HEK293 (cell line): ENCODE results near the gene ABR.
A peak's percentile ranks its signal among the peaks of the same experiment; 100 is the strongest.

Experiments
- CTCF ChIP-seq: fragments of 450-650 bp; formaldehyde crosslinking; IDR thresholded peaks from 2 replicates; pipeline ENCODE4 v1.5.1; 2016; ENCODE audit warnings: missing biosample characterization, missing genetic modification characterization
- GFI1B ChIP-seq: fragments of 450-650 bp; formaldehyde crosslinking; IDR thresholded peaks from 2 replicates; pipeline ENCODE4 v1.5.1; 2016; ENCODE audit warnings: missing biosample characterization, missing genetic modification characterization
- IKZF3 ChIP-seq: fragments of 450-650 bp; IDR thresholded peaks from 2 replicates; pipeline ENCODE4 v1.5.0; 2018; ENCODE audit warnings: missing biosample characterization, mild to moderate bottlenecking, missing genetic modification characterization, moderate library complexity
- OVOL3 ChIP-seq: fragments of 450-650 bp; formaldehyde crosslinking; IDR thresholded peaks from 2 replicates; pipeline ENCODE4 v1.5.1; 2016; ENCODE audit warnings: missing biosample characterization, missing genetic modification characterization
- PATZ1 ChIP-seq: fragments of 450-650 bp; formaldehyde crosslinking; IDR thresholded peaks from 2 replicates; pipeline ENCODE4 v1.5.1; 2016; ENCODE audit warnings: missing biosample characterization, missing genetic modification characterization
- SCRT1 ChIP-seq: fragments of 450-650 bp; formaldehyde crosslinking; IDR thresholded peaks from 2 replicates; pipeline ENCODE4 v1.5.1; 2016; ENCODE audit warnings: missing biosample characterization, missing genetic modification characterization, borderline replicate concordance
- ZBTB17 ChIP-seq: fragments of 450-650 bp; formaldehyde crosslinking; IDR thresholded peaks from 2 replicates; pipeline ENCODE4 v1.5.1; 2016; ENCODE audit warnings: missing biosample characterization, missing genetic modification characterization
- ZEB2 ChIP-seq: fragments of 450-650 bp; formaldehyde crosslinking; IDR thresholded peaks from 2 replicates; pipeline ENCODE4 v1.5.1; 2016; ENCODE audit warnings: missing biosample characterization, missing genetic modification characterization
- ZNF133 ChIP-seq: fragments of 450-650 bp; formaldehyde crosslinking; IDR thresholded peaks from 2 replicates; pipeline ENCODE4 v1.5.1; 2016; ENCODE audit warnings: missing biosample characterization, missing genetic modification characterization
- ZNF175 ChIP-seq: fragments of 450-650 bp; formaldehyde crosslinking; IDR thresholded peaks from 2 replicates; pipeline ENCODE4 v1.5.1; 2016; ENCODE audit warnings: missing biosample characterization, missing genetic modification characterization
- ZNF2 ChIP-seq: fragments of 450-650 bp; formaldehyde crosslinking; IDR thresholded peaks from 2 replicates; pipeline ENCODE4 v1.5.1; 2016; ENCODE audit warnings: missing biosample characterization, missing genetic modification characterization
- ZNF221 ChIP-seq: fragments of 450-650 bp; formaldehyde crosslinking; IDR thresholded peaks from 2 replicates; pipeline ENCODE4 v1.5.1; 2017; ENCODE audit warnings: missing biosample characterization, missing genetic modification characterization, borderline replicate concordance
- ZNF280D ChIP-seq: fragments of 450-650 bp; formaldehyde crosslinking; IDR thresholded peaks from 2 replicates; pipeline ENCODE4 v1.5.1; 2016; ENCODE audit warnings: missing biosample characterization, missing genetic modification characterization
- ZNF501 ChIP-seq: fragments of 450-650 bp; formaldehyde crosslinking; IDR thresholded peaks from 2 replicates; pipeline ENCODE4 v1.5.1; 2016; ENCODE audit warnings: missing biosample characterization, missing genetic modification characterization
- ZNF596 ChIP-seq: fragments of 450-650 bp; IDR thresholded peaks from 2 replicates; pipeline ENCODE4 v1.5.0; 2018; ENCODE audit warnings: missing biosample characterization, mild to moderate bottlenecking, missing genetic modification characterization, moderate library complexity
- ZNF626 ChIP-seq: fragments of 450-650 bp; sonication (Bioruptor Pico); formaldehyde crosslinking; IDR thresholded peaks from 2 replicates; pipeline ENCODE4 v1.5.1; 2018; ENCODE audit warnings: missing biosample characterization, missing genetic modification characterization, inconsistent platforms
- ZNF776 ChIP-seq: fragments of 450-650 bp; formaldehyde crosslinking; IDR thresholded peaks from 2 replicates; pipeline ENCODE4 v1.5.0; 2017; ENCODE audit warnings: missing biosample characterization, missing genetic modification characterization, borderline replicate concordance
- ZNF830 ChIP-seq: fragments of 450-650 bp; IDR thresholded peaks from 2 replicates; pipeline ENCODE4 v1.5.0; 2018; ENCODE audit warnings: missing biosample characterization, missing genetic modification characterization, low read depth, mild to moderate bottlenecking, moderate library complexity
- ZSCAN4 ChIP-seq: fragments of 450-650 bp; formaldehyde crosslinking; IDR thresholded peaks from 2 replicates; pipeline ENCODE4 v1.5.1; 2017; ENCODE audit warnings: missing biosample characterization, missing genetic modification characterization
- TF ChIP-seq, protein P1 (sequence below): fragments of 450-650 bp; formaldehyde crosslinking; IDR thresholded peaks from 2 replicates; pipeline ENCODE4 v1.5.1; 2017; ENCODE audit warnings: missing biosample characterization, mild to moderate bottlenecking, missing genetic modification characterization, moderate library complexity
- TF ChIP-seq, protein P2 (sequence below): fragments of 450-650 bp; formaldehyde crosslinking; IDR thresholded peaks from 2 replicates; pipeline ENCODE4 v1.5.1; 2016; ENCODE audit warnings: missing biosample characterization, missing genetic modification characterization
- TF ChIP-seq, protein P3 (sequence below): fragments of 450-650 bp; formaldehyde crosslinking; IDR thresholded peaks from 2 replicates; pipeline ENCODE4 v1.5.1; 2016; ENCODE audit warnings: missing biosample characterization, missing genetic modification characterization
- TF ChIP-seq, protein P4 (sequence below): fragments of 450-650 bp; formaldehyde crosslinking; IDR thresholded peaks from 2 replicates; pipeline ENCODE4 v1.5.0; 2017; ENCODE audit warnings: missing biosample characterization, missing genetic modification characterization, borderline replicate concordance

Gene ABR

GRCh38 chr17:979539-980405 is 200.0 kb downstream of the ABR start, which contains the start of gene NXN (continued):
- TF ChIP-seq, protein P1, sequence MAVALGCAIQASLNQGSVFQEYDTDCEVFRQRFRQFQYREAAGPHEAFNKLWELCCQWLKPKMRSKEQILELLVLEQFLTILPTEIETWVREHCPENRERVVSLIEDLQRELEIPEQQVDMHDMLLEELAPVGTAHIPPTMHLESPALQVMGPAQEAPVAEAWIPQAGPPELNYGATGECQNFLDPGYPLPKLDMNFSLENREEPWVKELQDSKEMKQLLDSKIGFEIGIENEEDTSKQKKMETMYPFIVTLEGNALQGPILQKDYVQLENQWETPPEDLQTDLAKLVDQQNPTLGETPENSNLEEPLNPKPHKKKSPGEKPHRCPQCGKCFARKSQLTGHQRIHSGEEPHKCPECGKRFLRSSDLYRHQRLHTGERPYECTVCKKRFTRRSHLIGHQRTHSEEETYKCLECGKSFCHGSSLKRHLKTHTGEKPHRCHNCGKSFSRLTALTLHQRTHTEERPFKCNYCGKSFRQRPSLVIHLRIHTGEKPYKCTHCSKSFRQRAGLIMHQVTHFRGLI (tag by site-specific recombination): no peak
- no peak for TF ChIP-seq ZNF501 (tag by site-specific recombination)
- no peak for TF ChIP-seq ZSCAN4 (tag by site-specific recombination)
- TF ChIP-seq OVOL3: no peak
- TF ChIP-seq ZNF221: no peak
- 0 out of 2 replicates have a peak, but pooled peaks have one; percentile 39 for TF ChIP-seq ZNF596 (tag by site-specific recombination)
- TF ChIP-seq, protein P2, sequence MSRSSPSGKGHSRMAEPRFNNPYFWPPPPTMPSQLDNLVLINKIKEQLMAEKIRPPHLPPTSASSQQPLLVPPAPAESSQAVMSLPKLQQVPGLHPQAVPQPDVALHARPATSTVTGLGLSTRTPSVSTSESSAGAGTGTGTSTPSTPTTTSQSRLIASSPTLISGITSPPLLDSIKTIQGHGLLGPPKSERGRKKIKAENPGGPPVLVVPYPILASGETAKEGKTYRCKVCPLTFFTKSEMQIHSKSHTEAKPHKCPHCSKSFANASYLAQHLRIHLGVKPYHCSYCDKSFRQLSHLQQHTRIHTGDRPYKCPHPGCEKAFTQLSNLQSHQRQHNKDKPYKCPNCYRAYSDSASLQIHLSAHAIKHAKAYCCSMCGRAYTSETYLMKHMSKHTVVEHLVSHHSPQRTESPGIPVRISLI (tag by site-specific recombination): no peak
- TF ChIP-seq ZNF830: no peak
- TF ChIP-seq ZNF776: no peak
- no peak for TF ChIP-seq ZNF133
- TF ChIP-seq, protein P3, sequence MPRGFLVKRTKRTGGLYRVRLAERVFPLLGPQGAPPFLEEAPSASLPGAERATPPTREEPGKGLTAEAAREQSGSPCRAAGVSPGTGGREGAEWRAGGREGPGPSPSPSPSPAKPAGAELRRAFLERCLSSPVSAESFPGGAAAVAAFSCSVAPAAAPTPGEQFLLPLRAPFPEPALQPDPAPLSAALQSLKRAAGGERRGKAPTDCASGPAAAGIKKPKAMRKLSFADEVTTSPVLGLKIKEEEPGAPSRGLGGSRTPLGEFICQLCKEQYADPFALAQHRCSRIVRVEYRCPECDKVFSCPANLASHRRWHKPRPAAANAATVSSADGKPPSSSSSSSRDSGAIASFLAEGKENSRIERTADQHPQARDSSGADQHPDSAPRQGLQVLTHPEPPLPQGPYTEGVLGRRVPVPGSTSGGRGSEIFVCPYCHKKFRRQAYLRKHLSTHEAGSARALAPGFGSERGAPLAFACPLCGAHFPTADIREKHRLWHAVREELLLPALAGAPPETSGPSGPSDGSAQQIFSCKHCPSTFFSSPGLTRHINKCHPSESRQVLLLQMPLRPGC (tag by site-specific recombination): no peak
- TF ChIP-seq PATZ1 (tag by site-specific recombination): peak; percentile 55
- TF ChIP-seq IKZF3 (tag by site-specific recombination): peak; percentile 55
- TF ChIP-seq SCRT1 (tag by site-specific recombination): no peak
- TF ChIP-seq ZNF280D: no peak
- TF ChIP-seq ZNF175 (tag by site-specific recombination): no peak
- TF ChIP-seq CTCF (tag by site-specific recombination): peak; percentile 50
- TF ChIP-seq ZBTB17 (tag by site-specific recombination): no peak
- TF ChIP-seq ZNF2: no peak
- TF ChIP-seq ZEB2: no peak; the same call in 1 of the 2 replicates
- no peak for TF ChIP-seq GFI1B (tag by site-specific recombination)
- TF ChIP-seq, protein P4, sequence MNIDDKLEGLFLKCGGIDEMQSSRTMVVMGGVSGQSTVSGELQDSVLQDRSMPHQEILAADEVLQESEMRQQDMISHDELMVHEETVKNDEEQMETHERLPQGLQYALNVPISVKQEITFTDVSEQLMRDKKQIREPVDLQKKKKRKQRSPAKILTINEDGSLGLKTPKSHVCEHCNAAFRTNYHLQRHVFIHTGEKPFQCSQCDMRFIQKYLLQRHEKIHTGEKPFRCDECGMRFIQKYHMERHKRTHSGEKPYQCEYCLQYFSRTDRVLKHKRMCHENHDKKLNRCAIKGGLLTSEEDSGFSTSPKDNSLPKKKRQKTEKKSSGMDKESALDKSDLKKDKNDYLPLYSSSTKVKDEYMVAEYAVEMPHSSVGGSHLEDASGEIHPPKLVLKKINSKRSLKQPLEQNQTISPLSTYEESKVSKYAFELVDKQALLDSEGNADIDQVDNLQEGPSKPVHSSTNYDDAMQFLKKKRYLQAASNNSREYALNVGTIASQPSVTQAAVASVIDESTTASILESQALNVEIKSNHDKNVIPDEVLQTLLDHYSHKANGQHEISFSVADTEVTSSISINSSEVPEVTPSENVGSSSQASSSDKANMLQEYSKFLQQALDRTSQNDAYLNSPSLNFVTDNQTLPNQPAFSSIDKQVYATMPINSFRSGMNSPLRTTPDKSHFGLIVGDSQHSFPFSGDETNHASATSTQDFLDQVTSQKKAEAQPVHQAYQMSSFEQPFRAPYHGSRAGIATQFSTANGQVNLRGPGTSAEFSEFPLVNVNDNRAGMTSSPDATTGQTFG (tag by site-specific recombination): no peak
- TF ChIP-seq ZNF626 (tag by site-specific recombination): no peak
